ENCODE results near the gene TTLL9.

DNA sequence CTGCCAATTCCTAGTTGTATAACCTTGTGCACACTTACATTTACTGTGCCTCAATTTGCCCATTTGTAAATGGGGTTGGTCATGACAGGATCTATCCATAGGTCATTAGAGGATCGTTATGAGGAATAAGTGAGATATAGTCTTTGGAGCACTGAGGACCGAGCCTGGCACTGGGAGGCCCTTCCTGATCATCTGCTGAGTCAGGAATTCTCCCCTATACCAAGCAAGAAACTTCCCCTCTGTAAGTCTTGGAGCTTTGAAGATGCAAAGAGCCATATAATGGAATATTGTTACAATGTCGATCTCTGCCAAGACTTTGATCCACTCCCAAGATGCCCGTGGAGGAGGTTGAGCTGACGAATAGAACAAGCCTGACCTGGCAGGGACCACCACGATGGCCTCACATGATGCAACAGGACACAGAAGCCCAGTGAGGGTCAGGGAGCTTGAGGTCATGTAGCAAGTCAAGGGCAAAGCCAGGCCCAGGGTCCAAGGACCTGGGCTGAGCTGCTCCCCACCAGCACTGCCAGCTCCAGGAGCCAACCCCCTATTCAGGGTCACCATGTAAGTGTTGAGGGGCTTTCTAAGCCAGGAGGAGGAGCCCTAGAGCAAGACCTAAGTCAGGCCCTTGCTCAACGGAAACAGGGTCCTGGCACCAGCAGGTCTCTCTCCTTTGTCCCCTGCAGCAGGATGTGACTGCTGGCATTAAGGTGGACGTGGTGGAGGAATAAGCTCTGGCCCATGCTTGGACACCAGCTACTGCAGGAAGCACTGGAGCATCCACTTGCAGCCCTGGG lies 64.7 kb downstream of the TTLL9 start:
- TF ChIP-seq POLR2A (IDR thresholded peaks at IDR 0.05) = no peak
- TF ChIP-seq, protein P1, sequence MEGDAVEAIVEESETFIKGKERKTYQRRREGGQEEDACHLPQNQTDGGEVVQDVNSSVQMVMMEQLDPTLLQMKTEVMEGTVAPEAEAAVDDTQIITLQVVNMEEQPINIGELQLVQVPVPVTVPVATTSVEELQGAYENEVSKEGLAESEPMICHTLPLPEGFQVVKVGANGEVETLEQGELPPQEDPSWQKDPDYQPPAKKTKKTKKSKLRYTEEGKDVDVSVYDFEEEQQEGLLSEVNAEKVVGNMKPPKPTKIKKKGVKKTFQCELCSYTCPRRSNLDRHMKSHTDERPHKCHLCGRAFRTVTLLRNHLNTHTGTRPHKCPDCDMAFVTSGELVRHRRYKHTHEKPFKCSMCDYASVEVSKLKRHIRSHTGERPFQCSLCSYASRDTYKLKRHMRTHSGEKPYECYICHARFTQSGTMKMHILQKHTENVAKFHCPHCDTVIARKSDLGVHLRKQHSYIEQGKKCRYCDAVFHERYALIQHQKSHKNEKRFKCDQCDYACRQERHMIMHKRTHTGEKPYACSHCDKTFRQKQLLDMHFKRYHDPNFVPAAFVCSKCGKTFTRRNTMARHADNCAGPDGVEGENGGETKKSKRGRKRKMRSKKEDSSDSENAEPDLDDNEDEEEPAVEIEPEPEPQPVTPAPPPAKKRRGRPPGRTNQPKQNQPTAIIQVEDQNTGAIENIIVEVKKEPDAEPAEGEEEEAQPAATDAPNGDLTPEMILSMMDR (IDR thresholded peaks at IDR 0.05) = no peak

Data from esophagus squamous epithelium (tissue), 4 donors.